NT2/D1 (cell line): ENCODE measurements around the gene MICAL2.

Source experiments
- DNase-seq: peaks from one replicate; pipeline ENCODE4 v3.0.0-alpha.2; 2011; ENCODE audit warnings: low read depth, low spot score
- H3K27me3 ChIP-seq: 2 replicates; pipeline ENCODE4 v1.6.0; 2011; ENCODE audit warnings: mild to moderate bottlenecking; ENCODE audit not compliant: insufficient read length, insufficient read depth
- H3K36me3 ChIP-seq: 2 replicates; pipeline ENCODE4 v1.6.1; 2011; ENCODE audit warnings: mild to moderate bottlenecking, low read length, mixed read lengths; ENCODE audit not compliant: insufficient read depth, insufficient read length
- H3K4me1 ChIP-seq: 2 replicates; pipeline ENCODE4 v1.5.1; 2011; ENCODE audit not compliant: insufficient read depth, insufficient read length
- H3K4me3 ChIP-seq: 2 replicates; pipeline ENCODE4 v1.5.1; 2011; ENCODE audit warnings: low read depth; ENCODE audit not compliant: insufficient read length
- H3K9ac ChIP-seq: 2 replicates; pipeline ENCODE4 v1.6.0; 2011; ENCODE audit warnings: low read depth; ENCODE audit not compliant: insufficient read length
- H3K9me3 ChIP-seq: 2 replicates; pipeline ENCODE4 v1.5.1; 2011; ENCODE audit warnings: mild to moderate bottlenecking, low read length; ENCODE audit not compliant: insufficient read depth
- SUZ12 ChIP-seq: IDR thresholded peaks from 2 replicates; pipeline ENCODE4 v1.6.1; 2011; ENCODE audit not compliant: insufficient read length, insufficient read depth; ENCODE audit errors: extremely low read depth
- YY1 ChIP-seq: IDR thresholded peaks from 2 replicates; pipeline ENCODE4 v1.6.1; 2011; ENCODE audit not compliant: insufficient read length, insufficient read depth
- ZNF274 ChIP-seq: IDR thresholded peaks from 2 replicates; pipeline ENCODE4 v1.6.1; 2011; ENCODE audit warnings: mild to moderate bottlenecking, low read depth, low read length

The MICAL2 gene

GRCh38 chr11:12109591-12110196 is 696 bp upstream of the MICAL2 start:
- Histone ChIP-seq H3K9ac (peak overlapping the region; percentile 64), H3K9me3 (no peaks in the 10 kb centered on the region), H3K27me3 (peaks cover 46% of the 10 kb centered on the region), H3K36me3 (peaks cover 7% of the 10 kb centered on the region), H3K4me3 (peak overlapping the region; percentile 54), H3K4me1 (no peaks in the 10 kb centered on the region)
- TF ChIP-seq ZNF274 (no peak), YY1 (no peak), SUZ12 (no peak)
- no peak for DNase-seq

DNA sequence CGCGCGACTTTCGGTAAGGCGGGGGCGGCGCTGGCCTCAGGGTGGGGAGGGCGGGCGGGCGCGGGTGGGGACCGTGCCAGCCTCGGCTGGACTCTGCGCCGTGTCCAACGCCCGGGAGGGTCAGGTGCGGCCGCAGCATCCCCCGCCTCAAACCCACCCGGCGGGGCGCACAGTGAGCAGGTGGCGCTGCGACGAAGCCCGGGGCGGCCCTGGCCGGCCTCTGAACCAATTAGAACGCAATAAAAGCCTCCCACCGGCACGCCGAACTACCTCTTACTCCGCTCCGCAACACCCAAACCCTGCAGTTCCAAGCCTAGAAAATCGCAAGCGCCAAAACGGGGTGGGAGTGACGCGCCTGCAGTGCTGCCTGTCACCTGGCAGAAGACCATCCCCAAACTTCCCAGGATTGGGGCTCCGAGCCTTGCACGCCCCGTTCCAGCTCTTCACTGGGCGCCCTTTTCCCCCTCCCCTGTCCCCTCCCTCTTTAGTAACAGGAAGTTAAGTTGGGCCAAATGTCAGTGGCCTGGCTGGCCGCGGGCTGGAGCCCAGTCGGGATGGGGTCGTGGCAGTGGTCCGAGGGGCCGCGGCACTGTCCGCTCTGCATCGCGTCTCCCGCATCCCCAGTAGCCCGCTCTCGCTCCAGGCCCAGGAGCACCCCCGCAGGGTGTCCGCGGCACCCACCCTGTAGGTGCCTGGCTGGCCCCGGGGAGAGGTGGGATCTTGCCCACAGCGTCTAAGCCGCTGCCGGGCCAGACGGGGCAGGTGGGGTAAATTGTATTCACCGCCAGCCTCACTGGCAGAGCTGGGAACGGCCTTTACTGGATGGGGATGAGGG is 541 bp downstream of the MICAL2 start:
- Histone ChIP-seq H3K27me3 (peaks cover 46% of the 10 kb centered on the region), H3K9me3 (no peaks in the 10 kb centered on the region), H3K36me3 (peaks cover 11% of the 10 kb centered on the region), H3K4me1 (no peaks in the 10 kb centered on the region), H3K9ac (no peak overlapping the region), H3K4me3 (peak overlapping the region; percentile 34)
- TF ChIP-seq ZNF274 (no peak), SUZ12 (no peak), YY1 (no peak)
- no peak for DNase-seq

DNA sequence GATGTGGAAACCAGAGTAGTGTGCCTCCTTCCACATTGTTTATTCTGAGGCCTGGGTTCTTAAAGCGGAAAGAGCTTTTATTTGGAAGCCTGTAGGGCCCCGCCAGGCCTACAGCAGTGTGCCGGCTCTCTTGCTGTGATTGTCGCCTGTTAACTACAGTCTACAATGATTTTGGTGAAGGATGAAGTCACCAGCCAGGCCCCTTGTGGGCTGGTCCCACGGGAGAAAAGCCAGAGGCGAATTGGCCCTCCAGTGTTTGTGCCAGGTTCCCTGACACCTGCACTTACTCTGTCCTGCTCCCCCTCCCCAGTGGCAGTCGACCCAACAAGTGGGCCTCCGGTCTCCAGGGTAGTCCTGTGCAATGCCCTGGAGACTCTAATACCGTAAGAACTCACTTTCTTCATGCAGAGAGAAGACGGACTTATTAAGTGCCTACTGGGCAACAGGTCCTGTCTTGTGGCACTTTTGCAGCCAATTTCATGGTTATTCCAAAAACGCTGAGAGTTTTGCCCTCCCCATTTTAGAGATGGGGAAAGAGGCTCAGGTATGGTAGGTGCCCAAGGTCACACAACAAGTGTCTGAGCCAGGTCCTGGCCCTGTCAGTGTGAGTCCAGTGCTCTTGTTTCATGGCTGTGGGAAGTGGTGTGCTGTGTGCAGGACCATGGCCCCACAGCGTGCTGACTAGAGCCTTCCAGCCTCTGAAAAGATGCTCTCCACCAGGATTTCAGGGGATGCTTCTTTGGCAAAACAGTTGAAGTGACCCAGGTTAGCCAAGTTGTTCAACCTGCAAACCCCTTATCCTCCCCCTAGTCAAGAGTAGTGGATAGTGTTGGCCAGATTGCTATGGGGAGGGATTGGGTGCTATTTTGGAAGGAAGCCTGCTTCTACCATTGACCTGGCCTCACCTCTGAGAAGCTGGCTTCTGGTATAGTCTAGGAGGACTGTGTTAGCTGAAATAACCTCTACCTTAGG is 1.4 kb downstream of the MICAL2 start:
- Histone ChIP-seq H3K27me3 (peaks cover 43% of the 10 kb centered on the region), H3K9me3 (no peaks in the 10 kb centered on the region), H3K9ac (no peak overlapping the region), H3K36me3 (peaks cover 11% of the 10 kb centered on the region), H3K4me1 (no peaks in the 10 kb centered on the region), H3K4me3 (no peak overlapping the region)
- DNase-seq: no peak
- TF ChIP-seq YY1 (no peak), SUZ12 (no peak), ZNF274 (no peak)

GRCh38 chr11:12112750-12113149 is 2.4 kb downstream of the MICAL2 start:
- DNase-seq: no peak
- peaks cover 16% of the 10 kb centered on the region for H3K36me3 ChIP-seq
- H3K27me3 ChIP-seq: peaks cover 43% of the 10 kb centered on the region
- TF ChIP-seq ZNF274: no peak
- TF ChIP-seq SUZ12: no peak
- TF ChIP-seq YY1: no peak
- H3K9ac ChIP-seq: no peak overlapping the region
- no peaks in the 10 kb centered on the region for H3K4me1 ChIP-seq
- no peak overlapping the region for H3K4me3 ChIP-seq
- H3K9me3 ChIP-seq: no peaks in the 10 kb centered on the region

GRCh38 chr11:12113294-12113693 is 2.9 kb downstream of the MICAL2 start:
- H3K36me3 ChIP-seq: peaks cover 16% of the 10 kb centered on the region
- H3K27me3 ChIP-seq: peaks cover 43% of the 10 kb centered on the region
- no peak for TF ChIP-seq SUZ12
- no peak overlapping the region for H3K4me3 ChIP-seq
- no peak overlapping the region for H3K9ac ChIP-seq
- no peaks in the 10 kb centered on the region for H3K4me1 ChIP-seq
- no peaks in the 10 kb centered on the region for H3K9me3 ChIP-seq
- DNase-seq: no peak

- Histone ChIP-seq H3K4me1 (no peaks in the 10 kb centered on the region), H3K27me3 (peaks cover 34% of the 10 kb centered on the region), H3K9me3 (no peaks in the 10 kb centered on the region), H3K9ac (no peak overlapping the region), H3K36me3 (peaks cover 16% of the 10 kb centered on the region), H3K4me3 (no peak overlapping the region)
- TF ChIP-seq YY1 (no peak), SUZ12 (no peak), ZNF274 (no peak)
- DNase-seq: no peak
Measured at GRCh38 chr11:12114193-12115033, 4.0 kb downstream of the MICAL2 start.
